ENCODE data around the gene CLDN5.

Gene CLDN5

GRCh38 chr22:19488884-19489843 lies 35.0 kb downstream of the CLDN5 start:
- Histone ChIP-seq H3K27ac (no peak overlapping the region), H3K27me3 (ENCODE audit: insufficient read depth, low read depth, severe bottlenecking) (no peaks in the 10 kb centered on the region), H3K9me3 (ENCODE audit: severe bottlenecking) (no peaks in the 10 kb centered on the region), H3K36me3 (peaks cover 75% of the 10 kb centered on the region), H3K4me3 (ENCODE audit: low read depth, low read length) (no peak overlapping the region)
- no peak for TF ChIP-seq CTCF (IDR thresholded peaks at IDR 0.05; ENCODE audit: low read depth, low read length)
- no peak for DNase-seq

GRCh38 chr22:19488285-19488684 lies 35.9 kb downstream of the CLDN5 start:
- DNase-seq: no peak
- no peak for TF ChIP-seq CTCF (IDR thresholded peaks at IDR 0.05; ENCODE audit: low read depth, low read length)
- H3K27ac ChIP-seq: no peak overlapping the region
- peaks cover 78% of the 10 kb centered on the region for H3K36me3 ChIP-seq
- no peaks in the 10 kb centered on the region for H3K9me3 ChIP-seq (ENCODE audit: severe bottlenecking)
- H3K27me3 ChIP-seq (ENCODE audit: insufficient read depth, low read depth, severe bottlenecking): no peaks in the 10 kb centered on the region
- no peak overlapping the region for H3K4me3 ChIP-seq (ENCODE audit: low read depth, low read length)

- H3K36me3 ChIP-seq: peaks cover 73% of the 10 kb centered on the region
- TF ChIP-seq CTCF (IDR thresholded peaks at IDR 0.05; ENCODE audit: low read depth, low read length): no peak
- no peak overlapping the region for H3K27ac ChIP-seq
- DNase-seq: no peak
- H3K27me3 ChIP-seq (ENCODE audit: insufficient read depth, low read depth, severe bottlenecking): no peaks in the 10 kb centered on the region
- H3K4me3 ChIP-seq (ENCODE audit: low read depth, low read length): no peak overlapping the region
- H3K9me3 ChIP-seq (ENCODE audit: severe bottlenecking): no peaks in the 10 kb centered on the region
These were observed 40.5 kb downstream of the CLDN5 start for GRCh38 chr22:19483481-19484244.

DNA sequence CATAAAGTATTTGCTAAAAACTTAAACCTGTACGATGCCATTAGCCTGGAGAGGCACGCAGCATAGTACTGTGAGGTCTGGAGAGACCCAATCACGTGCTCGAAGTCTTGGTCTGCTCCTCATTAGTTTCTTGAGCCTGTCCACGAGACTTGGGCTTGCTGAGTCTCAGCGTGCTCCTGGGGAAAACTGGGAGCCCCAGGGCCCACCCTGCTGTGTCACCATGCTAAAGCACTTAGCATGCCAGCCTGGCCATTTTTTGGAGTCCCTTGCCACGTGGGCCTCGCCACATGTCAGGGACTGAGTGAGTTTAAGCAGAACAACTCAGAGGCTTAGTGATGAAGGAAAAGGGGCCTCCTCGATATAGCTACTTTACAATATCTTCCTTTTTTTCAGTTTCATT lies 41.9 kb downstream of the CLDN5 start:
- Histone ChIP-seq H3K27ac (no peak overlapping the region), H3K27me3 (ENCODE audit: insufficient read depth, low read depth, severe bottlenecking) (no peaks in the 10 kb centered on the region), H3K36me3 (peaks cover 62% of the 10 kb centered on the region), H3K4me3 (ENCODE audit: low read depth, low read length) (no peak overlapping the region), H3K9me3 (ENCODE audit: severe bottlenecking) (no peaks in the 10 kb centered on the region)
- no peak for DNase-seq
- TF ChIP-seq CTCF (IDR thresholded peaks at IDR 0.05; ENCODE audit: low read depth, low read length): no peak

DNA sequence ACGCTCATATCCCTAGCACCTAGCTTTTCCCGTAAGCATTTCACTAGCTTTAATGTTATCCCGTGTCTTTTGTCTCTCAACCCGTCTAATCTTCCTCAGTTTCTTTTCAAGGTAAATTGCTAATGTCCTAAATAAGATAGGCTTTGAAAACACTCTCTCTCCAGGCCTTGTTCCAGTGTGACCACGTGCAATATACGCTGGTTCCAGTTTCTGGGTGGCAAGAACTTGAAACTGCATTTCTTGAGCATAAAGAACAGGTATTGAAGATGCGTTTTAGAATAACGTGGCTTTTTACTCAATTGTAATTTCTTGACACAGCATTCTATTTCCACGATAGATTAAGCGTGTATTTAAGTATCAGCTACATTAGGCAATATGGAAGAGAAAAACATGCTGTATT lies 43.4 kb downstream of the CLDN5 start:
- peaks cover 48% of the 10 kb centered on the region for H3K36me3 ChIP-seq
- no peak overlapping the region for H3K27ac ChIP-seq
- DNase-seq: no peak
- H3K9me3 ChIP-seq (ENCODE audit: severe bottlenecking): no peaks in the 10 kb centered on the region
- peak overlapping the region; percentile 80 for H3K4me3 ChIP-seq (ENCODE audit: low read depth, low read length)
- TF ChIP-seq CTCF (IDR thresholded peaks at IDR 0.05; ENCODE audit: low read depth, low read length): no peak
- H3K27me3 ChIP-seq (ENCODE audit: insufficient read depth, low read depth, severe bottlenecking): no peaks in the 10 kb centered on the region
